Activated CD4-positive, alpha-beta T cell treated with anti-CD3 and anti-CD28 coated beads for 48 hours (primary cell): ENCODE data around the gene BEAN1.
A peak's percentile ranks its signal among the peaks of the same experiment; 100 is the strongest.

Experiments
- DNase-seq: peaks from one replicate; pipeline ENCODE4 v3.0.0-alpha.2; 2020

BEAN1 gene

DNA sequence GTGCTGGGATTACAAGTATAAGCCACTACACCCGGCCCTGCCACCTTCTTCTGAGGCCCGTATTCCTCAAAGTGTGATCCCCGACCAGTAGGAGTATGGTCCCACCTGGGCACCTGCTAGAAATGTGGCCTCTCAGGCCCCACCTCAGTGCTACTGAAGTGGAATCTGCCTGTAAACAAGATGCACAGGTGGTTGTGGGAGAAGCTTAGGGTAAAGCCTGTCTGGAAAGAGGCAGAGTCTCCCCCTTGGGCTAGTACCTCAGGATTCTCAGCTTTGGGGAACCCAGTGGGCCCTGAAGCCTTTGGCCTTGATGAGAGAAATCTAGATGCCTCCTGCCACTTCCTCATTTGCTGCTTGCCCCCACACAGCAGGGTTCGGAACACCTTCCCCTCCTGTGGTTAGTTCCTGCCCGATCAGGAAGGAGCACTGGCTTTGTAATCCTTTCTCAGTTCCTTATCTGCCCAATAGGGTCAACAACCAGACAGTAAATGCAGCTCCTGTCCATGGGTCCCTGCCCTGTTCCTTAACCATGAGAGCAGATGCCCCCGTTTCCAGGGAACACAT is 97.6 kb downstream of the BEAN1 start:
- peak; percentile 34 for DNase-seq

DNA sequence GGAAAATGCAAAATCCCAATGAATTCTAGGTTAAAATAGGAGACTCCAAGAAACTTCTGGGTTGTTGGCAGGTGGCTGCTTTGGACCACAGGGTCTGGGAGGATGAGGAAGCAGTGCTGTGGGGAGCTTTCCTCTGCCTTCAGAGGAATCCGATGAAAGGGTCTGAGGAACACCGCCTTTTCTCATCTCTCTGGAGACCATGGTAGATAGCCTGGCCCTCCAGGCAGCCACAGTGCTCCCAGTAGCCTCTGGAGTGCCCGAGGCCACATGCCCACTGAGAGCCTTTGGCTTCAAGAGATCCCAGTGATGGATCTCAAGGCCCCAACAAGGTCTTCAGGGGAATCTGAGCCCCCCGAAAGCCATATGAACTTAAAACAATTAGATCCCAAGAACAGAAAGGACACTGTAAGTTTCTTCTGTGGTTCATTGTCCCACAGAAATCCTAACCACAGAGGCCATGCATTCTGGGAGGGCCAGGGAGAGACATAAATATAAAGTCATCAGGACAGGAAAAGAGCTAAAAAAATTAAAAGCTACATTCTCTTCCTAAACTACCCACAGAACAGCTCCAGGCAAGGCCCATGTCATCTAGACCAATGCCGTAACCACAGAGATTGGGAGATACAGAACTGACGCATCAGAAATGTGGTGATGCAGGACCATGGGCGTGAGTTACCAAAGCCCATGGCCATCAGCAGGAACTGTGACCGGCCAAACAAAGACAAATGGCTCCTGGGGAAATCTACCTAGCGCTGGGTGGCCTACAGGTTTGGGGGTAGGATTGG is 98.5 kb downstream of the BEAN1 start:
- DNase-seq: no peak

DNA sequence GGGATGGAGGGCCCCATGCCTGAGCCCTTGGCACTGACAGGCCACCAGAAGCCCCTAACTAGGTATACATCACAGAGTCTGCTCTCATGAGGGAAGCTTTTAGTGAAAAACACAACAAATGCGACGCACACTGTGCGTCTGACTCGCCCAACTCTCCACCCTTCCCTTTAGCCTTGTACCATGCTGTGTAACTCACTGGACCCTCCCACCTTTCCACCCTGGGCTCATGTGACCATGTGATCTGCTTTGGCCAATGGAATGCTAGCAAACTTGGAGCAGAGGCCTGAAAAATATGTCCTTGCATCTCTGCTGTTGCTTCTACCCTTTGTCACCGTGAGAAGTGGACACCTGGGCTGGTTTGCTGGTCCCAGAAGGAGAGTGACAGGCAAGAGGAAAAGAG is 101.2 kb downstream of the BEAN1 start:
- no peak for DNase-seq

DNA sequence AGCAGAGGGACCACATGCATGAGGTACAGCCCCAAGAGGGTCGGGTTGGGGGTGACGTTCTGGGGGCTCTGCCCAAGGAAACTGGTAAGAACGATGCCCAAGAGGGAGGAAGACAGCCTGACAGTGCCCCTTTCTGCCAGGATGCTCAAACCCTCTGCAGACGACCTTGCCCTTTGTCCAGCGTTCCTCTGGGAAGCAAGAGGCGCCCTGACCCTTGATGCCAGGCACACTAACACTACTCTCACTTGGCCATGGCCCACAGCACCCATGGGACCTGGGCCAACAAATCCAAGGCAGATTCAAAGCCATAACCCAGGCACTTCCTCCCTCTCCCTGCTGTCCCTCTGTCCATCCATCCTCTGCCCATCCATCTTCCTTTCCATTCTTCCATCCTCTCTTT is 102.4 kb downstream of the BEAN1 start:
- no peak for DNase-seq
